ENCODE results near the gene PECR.

PECR gene

GRCh38 chr2:216104691-216105090 is 23.1 kb upstream of the PECR start:
- Histone ChIP-seq H3K79me2 (ENCODE audit: insufficient read depth, low read length) (peaks cover 6% of the 10 kb centered on the region), H2AFZ (ENCODE audit: low read depth, low read length) (no peak overlapping the region)
- no peak for TF ChIP-seq CTCF (IDR thresholded peaks at IDR 0.05; ENCODE audit: borderline replicate concordance, extremely low read depth, low read length, poor library complexity, severe bottlenecking)
- TF ChIP-seq EZH2 (IDR thresholded peaks at IDR 0.05; ENCODE audit: borderline replicate concordance, low read depth, low read length, severe bottlenecking), result no peak

GRCh38 chr2:216103213-216103612 is 21.6 kb upstream of the PECR start:
- Histone ChIP-seq H3K4me1 (ENCODE audit: insufficient read depth, low read length) (peaks cover 2% of the 10 kb centered on the region), H3K79me2 (ENCODE audit: insufficient read depth, low read length) (no peaks in the 10 kb centered on the region), H4K20me1 (ENCODE audit: insufficient read depth, low read length) (no peaks in the 10 kb centered on the region), H3K36me3 (ENCODE audit: insufficient read depth, low read length) (no peaks in the 10 kb centered on the region), H3K9ac (ENCODE audit: low read depth, low read length) (no peak overlapping the region), H3K27me3 (ENCODE audit: insufficient read depth, low read length, poor library complexity) (no peaks in the 10 kb centered on the region), H3K27ac (ENCODE audit: low read length) (no peak overlapping the region), H3K4me2 (ENCODE audit: insufficient read depth, low read length) (no peak overlapping the region), H3K9me3 (ENCODE audit: insufficient read depth, low read length, severe bottlenecking) (no peaks in the 10 kb centered on the region), H2AFZ (ENCODE audit: low read depth, low read length) (no peak overlapping the region), H3K4me3 (ENCODE audit: low read depth in 1 of 2, low read length in 2 of 2) (no peak overlapping the region)
- DNase-seq, result no peak
- ATAC-seq (ENCODE audit: insufficient read depth, low read depth), result no peak
- TF ChIP-seq EZH2 (IDR thresholded peaks at IDR 0.05; ENCODE audit: borderline replicate concordance, low read depth, low read length, severe bottlenecking), result no peak
- no peak for TF ChIP-seq CTCF (IDR thresholded peaks at IDR 0.05; ENCODE audit: borderline replicate concordance, extremely low read depth, low read length, poor library complexity, severe bottlenecking)

More at GRCh38 chr2:216104691-216105090, 23.1 kb upstream of the PECR start:
- Histone ChIP-seq H3K36me3 (ENCODE audit: insufficient read depth, low read length) (no peaks in the 10 kb centered on the region; the same call in 1 of the 2 replicates), H3K27me3 (ENCODE audit: insufficient read depth, low read length, poor library complexity) (no peaks in the 10 kb centered on the region), H4K20me1 (ENCODE audit: insufficient read depth, low read length) (no peaks in the 10 kb centered on the region), H3K4me3 (ENCODE audit: low read depth in 1 of 2, low read length in 2 of 2) (no peak overlapping the region), H3K9ac (ENCODE audit: low read depth, low read length) (no peak overlapping the region), H3K9me3 (ENCODE audit: insufficient read depth, low read length, severe bottlenecking) (no peaks in the 10 kb centered on the region), H3K27ac (ENCODE audit: low read length) (no peak overlapping the region), H3K4me1 (ENCODE audit: insufficient read depth, low read length) (peaks cover 6% of the 10 kb centered on the region), H3K4me2 (ENCODE audit: insufficient read depth, low read length) (no peak overlapping the region)
- DNase-seq (no peak), ATAC-seq (ENCODE audit: insufficient read depth, low read depth) (no peak)

GRCh38 chr2:216101109-216101508 is 19.5 kb upstream of the PECR start:
- Histone ChIP-seq H3K27ac (ENCODE audit: low read length) (no peak overlapping the region), H3K4me3 (ENCODE audit: low read depth in 1 of 2, low read length in 2 of 2) (no peak overlapping the region), H3K9me3 (ENCODE audit: insufficient read depth, low read length, severe bottlenecking) (no peaks in the 10 kb centered on the region), H3K79me2 (ENCODE audit: insufficient read depth, low read length) (no peaks in the 10 kb centered on the region), H3K4me1 (ENCODE audit: insufficient read depth, low read length) (no peaks in the 10 kb centered on the region), H3K36me3 (ENCODE audit: insufficient read depth, low read length) (no peaks in the 10 kb centered on the region), H2AFZ (ENCODE audit: low read depth, low read length) (no peak overlapping the region), H3K27me3 (ENCODE audit: insufficient read depth, low read length, poor library complexity) (no peaks in the 10 kb centered on the region), H4K20me1 (ENCODE audit: insufficient read depth, low read length) (no peaks in the 10 kb centered on the region), H3K9ac (ENCODE audit: low read depth, low read length) (no peak overlapping the region), H3K4me2 (ENCODE audit: insufficient read depth, low read length) (no peak overlapping the region)
- TF ChIP-seq CTCF (IDR thresholded peaks at IDR 0.05; ENCODE audit: borderline replicate concordance, extremely low read depth, low read length, poor library complexity, severe bottlenecking) (no peak), EZH2 (IDR thresholded peaks at IDR 0.05; ENCODE audit: borderline replicate concordance, low read depth, low read length, severe bottlenecking) (no peak)
- ATAC-seq (ENCODE audit: insufficient read depth, low read depth) (no peak), DNase-seq (no peak)
